ENCODE results near the gene ALDH3B2. TPM values are rescaled to one million over a fixed set of nuclear protein-coding genes. Genes with fewer than 3 reads are reported as not detected.

Gene ALDH3B2
- total RNA-seq, 1 experiment from 2014 or later = not detected

DNA sequence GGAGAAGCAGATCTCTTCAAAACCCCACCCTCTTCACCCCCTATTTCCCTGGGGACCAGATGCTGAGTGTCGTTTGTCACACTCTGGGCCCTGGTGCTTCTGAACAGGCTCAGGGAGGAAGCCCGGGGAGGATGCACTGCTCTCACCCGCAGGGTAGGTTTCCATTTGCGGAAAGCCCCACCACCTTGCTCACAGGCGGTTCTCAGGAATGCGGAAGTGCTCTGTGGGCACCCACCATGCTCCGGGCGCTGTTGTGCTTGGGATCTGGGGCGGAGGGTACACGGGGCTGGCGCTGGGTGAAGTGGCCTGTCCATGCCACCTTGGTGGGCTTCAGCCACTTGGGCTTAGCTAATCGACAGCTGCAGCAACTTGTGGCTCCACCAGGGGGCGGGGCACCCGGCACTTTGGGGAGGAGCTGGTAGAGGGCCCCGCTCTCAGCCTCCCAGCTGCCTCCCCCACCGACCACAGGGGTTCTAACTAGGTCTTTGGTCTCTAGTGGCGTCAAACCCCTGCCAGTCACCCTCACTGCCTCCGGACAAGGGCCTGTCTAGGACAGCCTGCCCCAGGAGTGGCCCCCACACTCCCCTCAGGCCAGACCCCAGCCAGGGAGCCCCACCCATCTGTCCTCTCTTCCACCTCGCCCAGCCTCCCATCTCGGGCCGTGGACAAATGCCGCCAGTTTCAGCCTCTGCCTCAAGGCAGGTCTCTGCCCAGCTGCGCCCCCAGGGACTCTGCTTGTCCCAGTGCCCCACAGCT, 60.3 kb downstream of the ALDH3B2 start:
- DNase-seq (ENCODE audit: low spot score) = no peak

- no peak for DNase-seq (ENCODE audit: low spot score)
Observed at GRCh38 chr11:67613313-67613959, 61.0 kb downstream of the ALDH3B2 start.

GRCh38 chr11:67612751-67613150, 61.7 kb downstream of the ALDH3B2 start:
- DNase-seq (ENCODE audit: low spot score) = no peak

Other genes starting within 250 kb of the ALDH3B2 start
- 83.6 and 89.8 TPM in 2 replicates for gene RPS6KB2, start 246.1 kb downstream of the ALDH3B2 start, total RNA-seq (2014; rRNA removed; shearing (Covaris generic))
- gene PTPRCAP, start 236.9 kb downstream of the ALDH3B2 start, total RNA-seq (2014; rRNA removed; shearing (Covaris generic)) = 1.5 and 2.3 TPM in 2 replicates
- gene CORO1B, start 231.1 kb downstream of the ALDH3B2 start, total RNA-seq (2014; rRNA removed; shearing (Covaris generic)) = 108 and 116 TPM in 2 replicates
- gene GPR152, start 221.9 kb downstream of the ALDH3B2 start, total RNA-seq (2014; rRNA removed; shearing (Covaris generic)) = not detected in 2 replicates
- gene CABP4, start 219.3 kb downstream of the ALDH3B2 start, total RNA-seq (2014; rRNA removed; shearing (Covaris generic)) = not detected in 2 replicates
- 14.0 and 20.0 TPM in 2 replicates for gene TMEM134, start 205.4 kb downstream of the ALDH3B2 start, total RNA-seq (2014; rRNA removed; shearing (Covaris generic))
- gene AIP, start 191.6 kb downstream of the ALDH3B2 start, total RNA-seq (2014; rRNA removed; shearing (Covaris generic)) = 95.8 and 99.9 TPM in 2 replicates
- gene PITPNM1, start 169.3 kb downstream of the ALDH3B2 start, total RNA-seq (2014; rRNA removed; shearing (Covaris generic)) = 27.0 and 29.9 TPM in 2 replicates
- 48.4 and 50.9 TPM in 2 replicates for gene CDK2AP2, start 166.5 kb downstream of the ALDH3B2 start, total RNA-seq (2014; rRNA removed; shearing (Covaris generic))
- not detected in 2 replicates for gene CABP2, start 151.2 kb downstream of the ALDH3B2 start, total RNA-seq (2014; rRNA removed; shearing (Covaris generic))
- 639 and 900 TPM in 2 replicates for gene GSTP1, start 90.8 kb downstream of the ALDH3B2 start, total RNA-seq (2014; rRNA removed; shearing (Covaris generic))
- 171 and 199 TPM in 2 replicates for gene NDUFV1, start 67.7 kb downstream of the ALDH3B2 start, total RNA-seq (2014; rRNA removed; shearing (Covaris generic))
- gene NUDT8, start 44.7 kb downstream of the ALDH3B2 start, total RNA-seq (2014; rRNA removed; shearing (Covaris generic)) = 5.3 and 11.9 TPM in 2 replicates
- not detected in 2 replicates for gene TBX10, start 34.9 kb downstream of the ALDH3B2 start, total RNA-seq (2014; rRNA removed; shearing (Covaris generic))
- gene ACY3, start 23.9 kb downstream of the ALDH3B2 start, total RNA-seq (2014; rRNA removed; shearing (Covaris generic)) = 0.41 and 0.89 TPM in 2 replicates

Measured in A172 (cell line).